ENCODE measurements around the gene TET1.
A peak's percentile ranks its signal among the peaks of the same experiment; 100 is the strongest.
"Not testable (repeated sequence)": the region's sequence is repeated elsewhere in the genome, so short reads cannot be mapped to it uniquely, and the experiment has no call there.

The TET1 gene

DNA sequence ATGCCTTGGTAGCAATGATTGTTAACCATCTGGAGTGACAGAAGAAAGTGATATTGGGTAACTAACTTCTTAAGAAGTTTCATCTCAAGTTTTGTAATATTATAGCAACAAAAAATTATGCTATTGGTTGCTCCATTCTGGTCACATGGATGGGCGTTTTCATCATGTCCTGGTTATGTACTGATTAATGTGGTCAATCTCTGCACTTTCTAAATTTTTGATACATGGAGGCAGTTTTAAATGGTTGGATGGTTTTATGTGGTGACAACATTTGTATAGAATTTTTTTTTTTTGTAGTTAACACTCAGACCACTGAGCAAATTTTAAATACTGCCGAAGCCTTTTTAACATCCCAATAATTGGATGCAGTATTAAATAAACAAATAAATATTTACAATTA lies 105.7 kb downstream of the TET1 start:
- peaks cover 2% of the 10 kb centered on the region for H3K27me3 Mint-ChIP-seq (ENCODE audit: low read depth)
- no peak overlapping the region for H3K4me3 Mint-ChIP-seq
- DNase-seq (ENCODE audit: low spot score): no peak
- no peak overlapping the region for H3K27ac Mint-ChIP-seq
- H3K9me3 Mint-ChIP-seq: no peaks in the 10 kb centered on the region
- H3K4me1 Mint-ChIP-seq (ENCODE audit: low read depth): no peaks in the 10 kb centered on the region
- peaks cover 3% of the 10 kb centered on the region for H3K36me3 Mint-ChIP-seq (ENCODE audit: low read depth)

DNA sequence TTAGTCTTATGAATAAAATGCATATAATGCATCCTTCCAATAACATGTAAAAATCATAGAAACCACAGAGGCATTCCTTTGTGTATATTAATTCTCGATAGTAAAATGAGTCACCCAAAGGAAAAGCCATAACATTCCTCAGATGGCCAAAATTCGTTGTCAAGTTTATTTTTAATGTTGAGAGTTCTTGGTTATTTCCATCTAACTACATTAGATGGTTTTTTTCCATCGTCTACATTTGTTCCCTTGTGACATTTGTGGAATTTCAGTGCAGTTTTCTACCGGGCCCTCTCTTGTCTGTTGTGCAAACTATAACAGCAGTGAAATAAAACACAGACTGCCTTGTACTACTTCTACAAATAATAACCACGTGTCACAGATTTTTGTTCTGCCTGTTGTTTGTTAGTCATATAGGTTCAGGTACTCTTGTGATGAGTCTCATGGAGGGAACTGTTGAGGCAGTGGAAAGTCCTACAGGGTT lies 106.2 kb downstream of the TET1 start:
- Mint-ChIP-seq H3K4me3 (no peak overlapping the region), H3K27me3 (ENCODE audit: low read depth) (peaks cover 2% of the 10 kb centered on the region), H3K36me3 (ENCODE audit: low read depth) (peaks cover 3% of the 10 kb centered on the region), H3K9me3 (no peaks in the 10 kb centered on the region), H3K4me1 (ENCODE audit: low read depth) (no peaks in the 10 kb centered on the region), H3K27ac (no peak overlapping the region)
- no peak for DNase-seq (ENCODE audit: low spot score)

DNA sequence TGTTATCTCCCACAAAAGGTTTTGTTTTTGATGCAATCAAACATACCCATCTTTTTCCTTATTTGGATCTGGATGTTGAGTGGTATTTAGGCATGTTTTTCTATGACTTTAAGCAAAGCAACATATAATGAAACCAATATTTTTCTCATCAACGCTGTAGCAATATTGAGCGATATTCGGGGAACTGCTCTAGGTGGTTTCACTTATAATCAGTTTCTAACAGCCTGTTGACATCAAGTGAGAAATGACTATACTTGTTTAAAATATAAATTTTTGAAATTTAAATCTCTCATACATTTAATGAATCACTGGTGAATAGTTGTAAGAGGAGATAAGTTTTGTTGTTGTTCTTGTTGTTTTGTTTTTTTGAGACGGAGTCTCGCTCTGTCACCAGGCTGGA lies 108.1 kb downstream of the TET1 start:
- Mint-ChIP-seq H3K9me3 (no peaks in the 10 kb centered on the region), H3K4me1 (ENCODE audit: low read depth) (no peaks in the 10 kb centered on the region), H3K4me3 (no peak overlapping the region), H3K36me3 (ENCODE audit: low read depth) (peaks cover 5% of the 10 kb centered on the region), H3K27ac (no peak overlapping the region), H3K27me3 (ENCODE audit: low read depth) (peaks cover 2% of the 10 kb centered on the region)
- DNase-seq (ENCODE audit: low spot score): no peak

DNA sequence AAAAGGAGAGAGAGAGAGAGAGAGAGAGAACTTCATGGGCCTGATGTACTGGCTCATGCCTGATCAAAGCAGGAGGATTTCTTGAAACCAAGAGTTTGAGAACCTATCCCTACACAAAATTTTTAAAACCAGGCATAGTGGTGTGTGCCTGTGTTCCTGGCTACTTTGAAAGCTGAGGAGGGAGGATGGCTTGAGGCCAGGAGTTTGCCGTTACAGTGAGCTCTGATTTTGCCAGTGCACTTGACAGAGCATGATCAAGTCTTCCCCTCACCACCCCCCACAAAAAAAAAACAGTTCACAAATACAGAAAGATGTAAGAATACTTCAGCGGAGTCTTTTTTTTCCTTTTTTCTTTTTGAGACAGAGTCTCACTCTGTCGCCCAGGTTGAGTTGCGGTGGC lies 108.8 kb downstream of the TET1 start:
- H3K4me1 Mint-ChIP-seq (ENCODE audit: low read depth): no peaks in the 10 kb centered on the region
- H3K27me3 Mint-ChIP-seq (ENCODE audit: low read depth): peaks cover under 1% of the 10 kb centered on the region
- DNase-seq (ENCODE audit: low spot score): no peak
- no peak overlapping the region for H3K4me3 Mint-ChIP-seq
- no peaks in the 10 kb centered on the region for H3K9me3 Mint-ChIP-seq
- no peak overlapping the region for H3K27ac Mint-ChIP-seq
- H3K36me3 Mint-ChIP-seq (ENCODE audit: low read depth): peaks cover 5% of the 10 kb centered on the region

DNA sequence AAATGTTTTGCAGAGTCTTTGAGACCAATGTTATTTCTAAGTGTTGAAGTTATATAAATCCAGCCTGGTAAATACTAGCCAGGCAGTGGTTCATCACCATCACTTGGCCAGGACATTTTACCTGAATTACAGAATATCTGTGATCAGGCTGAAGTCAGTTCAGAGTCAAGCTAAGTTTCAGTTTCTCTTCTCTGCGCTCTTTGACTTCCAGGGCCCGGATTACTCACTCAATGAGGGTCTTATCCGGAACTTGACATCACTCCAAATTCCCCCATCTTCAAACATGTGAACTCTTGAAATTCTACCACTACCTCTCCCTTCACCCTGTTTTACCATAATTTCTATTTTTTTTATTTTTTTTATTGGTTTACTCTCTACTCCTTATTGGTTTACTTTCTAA lies 124.3 kb downstream of the TET1 start:
- Mint-ChIP-seq H3K4me1 (ENCODE audit: low read depth) (no peaks in the 10 kb centered on the region), H3K9me3 (no peaks in the 10 kb centered on the region), H3K27ac (no peak overlapping the region), H3K4me3 (no peak overlapping the region), H3K36me3 (ENCODE audit: low read depth) (peaks cover 15% of the 10 kb centered on the region), H3K27me3 (ENCODE audit: low read depth) (no peaks in the 10 kb centered on the region)
- DNase-seq (ENCODE audit: low spot score): no peak

DNA sequence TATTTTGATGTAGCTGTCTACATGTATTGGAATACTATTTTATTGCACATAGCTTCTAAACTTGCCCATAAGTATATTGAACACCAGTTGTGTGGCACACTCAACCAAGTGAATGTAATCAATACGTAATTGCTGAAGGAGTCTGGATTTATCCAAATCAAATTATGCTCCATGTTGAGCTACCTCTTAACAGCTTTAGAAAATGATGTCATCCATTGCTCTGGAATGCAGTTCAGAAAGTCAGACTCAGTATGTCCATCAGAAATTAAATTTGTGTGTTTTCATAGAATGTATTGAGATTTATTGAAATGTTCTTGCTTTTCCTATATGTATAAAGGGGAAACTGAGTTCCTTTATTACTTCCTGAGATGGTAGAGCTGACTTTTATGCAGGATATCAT lies 135.9 kb downstream of the TET1 start:
- peaks cover 8% of the 10 kb centered on the region for H3K27me3 Mint-ChIP-seq (ENCODE audit: low read depth)
- H3K36me3 Mint-ChIP-seq (ENCODE audit: low read depth): peaks cover 4% of the 10 kb centered on the region
- no peak overlapping the region for H3K4me3 Mint-ChIP-seq
- no peaks in the 10 kb centered on the region for H3K9me3 Mint-ChIP-seq
- H3K4me1 Mint-ChIP-seq (ENCODE audit: low read depth): no peaks in the 10 kb centered on the region
- no peak overlapping the region for H3K27ac Mint-ChIP-seq
- DNase-seq (ENCODE audit: low spot score): no peak

DNA sequence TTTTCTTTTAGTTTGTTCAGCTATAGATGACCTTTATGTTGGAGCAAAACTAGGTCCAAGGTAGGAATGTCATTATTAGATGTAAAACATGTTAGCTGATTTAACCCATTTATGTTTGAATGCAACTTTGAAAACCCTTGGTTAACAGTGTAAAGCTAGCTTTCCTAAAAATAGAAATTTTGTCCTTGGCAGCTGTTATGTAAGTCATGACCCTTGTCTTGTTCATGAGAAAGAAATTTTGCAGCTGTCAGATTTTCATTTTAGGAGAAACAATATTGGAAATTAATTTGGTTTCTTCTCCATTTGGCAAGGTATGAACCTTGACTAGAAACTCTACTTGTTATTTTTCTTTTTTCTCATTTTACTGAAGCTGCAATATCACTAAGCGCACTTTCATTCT lies 137.0 kb downstream of the TET1 start:
- no peak for DNase-seq (ENCODE audit: low spot score)
- no peaks in the 10 kb centered on the region for H3K9me3 Mint-ChIP-seq
- no peak overlapping the region for H3K27ac Mint-ChIP-seq
- H3K4me3 Mint-ChIP-seq: no peak overlapping the region
- peaks cover 8% of the 10 kb centered on the region for H3K27me3 Mint-ChIP-seq (ENCODE audit: low read depth)
- H3K4me1 Mint-ChIP-seq (ENCODE audit: low read depth): no peaks in the 10 kb centered on the region
- no peaks in the 10 kb centered on the region for H3K36me3 Mint-ChIP-seq (ENCODE audit: low read depth)

DNA sequence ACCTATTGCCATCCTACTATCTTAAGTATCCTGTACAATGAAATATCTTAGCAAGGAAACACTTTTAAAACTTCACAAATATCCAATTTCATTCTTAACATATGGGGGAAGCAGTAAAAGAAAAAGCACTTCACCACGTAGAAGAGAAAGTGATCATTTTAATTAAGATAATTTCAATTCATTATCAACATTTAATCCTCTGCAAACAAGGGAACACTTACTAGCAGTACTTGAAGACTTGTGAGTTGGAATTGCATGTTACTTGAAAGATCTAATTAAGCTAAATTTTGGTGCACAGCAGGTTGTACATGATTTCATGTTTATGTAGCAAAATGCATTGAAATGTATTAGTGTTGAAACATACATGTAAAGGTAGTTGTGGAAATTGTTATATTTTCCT lies 140.1 kb downstream of the TET1 start:
- no peak for DNase-seq (ENCODE audit: low spot score)
- peaks cover 8% of the 10 kb centered on the region for H3K27me3 Mint-ChIP-seq (ENCODE audit: low read depth)
- H3K9me3 Mint-ChIP-seq: no peaks in the 10 kb centered on the region
- H3K27ac Mint-ChIP-seq: no peak overlapping the region
- no peak overlapping the region for H3K4me3 Mint-ChIP-seq
- no peaks in the 10 kb centered on the region for H3K36me3 Mint-ChIP-seq (ENCODE audit: low read depth)
- no peaks in the 10 kb centered on the region for H3K4me1 Mint-ChIP-seq (ENCODE audit: low read depth)

DNA sequence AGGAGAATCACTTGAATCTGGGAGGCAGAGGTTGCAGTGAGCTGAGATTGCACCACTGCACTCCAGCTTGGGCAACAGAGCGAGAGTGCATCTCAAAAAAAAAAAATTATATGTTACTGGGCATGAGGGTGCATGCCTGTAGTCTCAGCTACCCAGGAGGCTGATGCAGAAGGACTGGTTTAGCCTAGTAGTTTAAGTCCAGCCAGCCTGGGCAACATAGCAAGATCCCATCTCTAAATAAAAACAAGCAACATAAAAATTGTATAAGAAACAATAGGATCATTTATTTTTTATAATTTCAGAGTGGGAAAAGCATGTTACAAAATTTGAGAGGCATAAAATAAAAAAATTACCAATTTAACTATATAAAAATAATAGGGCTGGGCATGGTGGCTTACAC lies 145.4 kb downstream of the TET1 start:
- no peak overlapping the region for H3K4me3 Mint-ChIP-seq
- H3K9me3 Mint-ChIP-seq: no peaks in the 10 kb centered on the region
- H3K4me1 Mint-ChIP-seq (ENCODE audit: low read depth): no peaks in the 10 kb centered on the region
- H3K27me3 Mint-ChIP-seq (ENCODE audit: low read depth): no peaks in the 10 kb centered on the region
- no peaks in the 10 kb centered on the region for H3K36me3 Mint-ChIP-seq (ENCODE audit: low read depth)
- no peak for DNase-seq (ENCODE audit: low spot score)
- H3K27ac Mint-ChIP-seq: no peak overlapping the region

DNA sequence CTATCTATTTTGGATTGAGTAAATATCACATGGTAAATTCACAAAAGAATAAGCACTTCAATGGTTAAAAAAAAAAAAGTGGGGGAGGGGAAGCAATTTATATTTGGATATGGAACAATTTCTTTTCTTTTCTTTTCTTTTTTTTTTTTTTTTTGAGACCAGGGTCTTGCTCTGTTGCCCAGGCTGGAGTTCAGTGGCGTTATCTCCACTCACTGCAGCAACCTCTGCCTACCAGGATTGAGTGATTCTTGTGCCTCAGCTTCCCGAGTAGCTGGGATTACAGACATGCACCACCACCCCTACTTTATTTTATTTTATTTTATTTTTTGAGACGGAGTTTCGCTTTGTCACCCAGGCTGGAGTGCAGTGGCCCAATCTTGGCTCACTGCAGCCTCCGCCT lies 148.8 kb downstream of the TET1 start:
- not testable (repeated sequence) for H3K36me3 Mint-ChIP-seq (ENCODE audit: low read depth); H3K4me3 Mint-ChIP-seq; DNase-seq (ENCODE audit: low spot score); H3K4me1 Mint-ChIP-seq (ENCODE audit: low read depth); H3K9me3 Mint-ChIP-seq; H3K27me3 Mint-ChIP-seq (ENCODE audit: low read depth); H3K27ac Mint-ChIP-seq

DNA sequence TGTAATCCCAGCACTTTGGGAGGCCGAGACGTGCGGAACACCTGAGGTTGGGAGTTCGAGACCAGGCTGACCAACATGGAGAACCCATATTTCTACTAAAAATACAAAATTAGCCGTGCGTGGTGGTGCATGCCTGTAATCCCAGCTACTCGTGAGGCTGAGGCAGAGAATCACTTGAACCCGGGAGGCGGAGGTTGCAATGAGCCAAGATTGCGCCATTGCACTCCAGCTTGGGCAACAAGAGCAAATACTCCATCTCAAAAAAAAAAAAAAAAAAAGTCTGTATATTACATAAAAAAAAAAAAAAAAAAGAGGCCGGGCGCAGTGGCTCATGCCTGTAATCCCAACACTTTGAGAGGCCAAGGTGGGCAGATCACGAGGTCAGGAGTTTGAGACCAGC lies 152.9 kb downstream of the TET1 start:
- not testable (repeated sequence) for H3K27ac Mint-ChIP-seq, H3K4me3 Mint-ChIP-seq

DNA sequence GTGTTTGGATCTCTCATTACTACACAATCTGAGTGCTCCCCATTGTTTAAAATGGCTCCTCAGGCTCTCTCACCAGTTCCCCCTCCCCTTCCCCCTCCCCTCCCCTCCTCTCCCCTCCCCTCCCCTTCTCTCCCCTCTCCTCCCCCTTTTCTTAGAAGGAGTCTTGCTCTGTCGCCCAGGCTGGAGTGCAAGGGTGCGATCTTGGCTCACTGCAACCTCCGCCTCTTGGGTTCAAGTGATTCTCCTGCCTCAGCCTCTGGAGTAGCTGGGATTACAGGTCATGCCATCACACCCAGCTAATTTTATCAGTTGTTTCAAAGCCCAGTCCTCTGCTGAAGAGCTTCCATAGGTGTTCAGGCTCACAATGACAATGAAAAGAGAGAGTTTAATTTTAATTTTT lies 157.3 kb downstream of the TET1 start:
- peaks cover 9% of the 10 kb centered on the region for H3K36me3 Mint-ChIP-seq (ENCODE audit: low read depth)
- H3K4me1 Mint-ChIP-seq (ENCODE audit: low read depth): peaks cover 5% of the 10 kb centered on the region
- no peaks in the 10 kb centered on the region for H3K9me3 Mint-ChIP-seq
- H3K27me3 Mint-ChIP-seq (ENCODE audit: low read depth): no peaks in the 10 kb centered on the region
- no peak overlapping the region for H3K4me3 Mint-ChIP-seq
- H3K27ac Mint-ChIP-seq: no peak overlapping the region
- no peak for DNase-seq (ENCODE audit: low spot score)

More for the DNA sequence above, 152.9 kb downstream of the TET1 start:
- H3K36me3 Mint-ChIP-seq (ENCODE audit: low read depth); H3K27me3 Mint-ChIP-seq (ENCODE audit: low read depth); H3K9me3 Mint-ChIP-seq; DNase-seq (ENCODE audit: low spot score); H3K4me1 Mint-ChIP-seq (ENCODE audit: low read depth): not testable (repeated sequence)

DNA sequence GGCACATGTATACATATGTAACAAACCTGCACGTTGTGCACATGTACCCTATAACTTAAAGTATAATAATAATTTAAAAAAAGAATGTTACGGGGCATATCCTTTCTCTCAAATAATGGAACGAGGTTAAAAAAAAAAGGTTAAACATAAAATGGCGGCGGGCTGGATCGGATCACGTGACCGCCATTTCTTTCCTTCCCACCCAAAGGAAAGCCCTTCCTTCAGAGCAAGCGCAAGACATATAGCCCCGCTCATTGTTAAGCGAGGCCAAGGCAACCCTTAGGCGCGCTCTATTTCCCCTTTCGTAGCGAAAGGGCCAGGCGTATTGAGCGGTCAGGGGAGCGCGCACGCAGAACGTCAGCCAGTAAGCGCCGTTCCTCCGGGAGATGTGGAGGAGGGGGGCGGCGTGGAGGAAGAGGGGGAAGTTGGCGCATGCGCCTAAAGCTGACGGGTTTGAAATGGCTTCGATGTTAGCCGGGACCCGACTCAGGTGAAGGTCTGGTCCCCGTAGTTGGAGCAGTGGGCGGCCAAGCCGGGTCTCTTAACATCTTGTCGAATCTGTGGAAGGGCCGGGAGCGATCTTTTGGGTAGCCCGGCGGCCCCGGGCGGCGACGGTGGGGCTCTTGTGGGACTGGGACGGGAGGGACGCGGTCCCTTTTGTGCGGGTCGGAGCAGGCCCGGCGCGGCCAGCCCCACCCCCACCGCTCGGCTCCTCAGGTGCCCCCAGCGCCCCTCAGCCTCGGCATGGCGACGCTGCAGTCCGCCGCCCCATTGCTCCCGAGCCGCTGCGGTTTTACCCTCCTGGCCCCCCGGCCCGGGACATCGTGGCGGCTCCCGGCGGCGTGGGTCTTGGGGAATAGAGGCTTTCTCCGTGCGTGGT lies 160.9 kb downstream of the TET1 start, which contains the start of gene CCAR1:
Gene CCAR1 (plus strand): TSS at position 447 of the 880 bp plus-strand sequence. CDS start 1,266 bp downstream, outside the sequence.
- Mint-ChIP-seq H3K27ac (peak within 1 kb of the TSS; percentile 100), H3K4me3 (peak within 1 kb of the TSS; percentile 87), H3K4me1 (ENCODE audit: low read depth) (peaks cover 12% of the 10 kb centered on the region), H3K36me3 (ENCODE audit: low read depth) (peaks cover 21% of the 10 kb centered on the region), H3K9me3 (no peaks in the 10 kb centered on the region), H3K27me3 (ENCODE audit: low read depth) (no peaks in the 10 kb centered on the region)
- peak; percentile 96 for DNase-seq (ENCODE audit: low spot score)

DNA sequence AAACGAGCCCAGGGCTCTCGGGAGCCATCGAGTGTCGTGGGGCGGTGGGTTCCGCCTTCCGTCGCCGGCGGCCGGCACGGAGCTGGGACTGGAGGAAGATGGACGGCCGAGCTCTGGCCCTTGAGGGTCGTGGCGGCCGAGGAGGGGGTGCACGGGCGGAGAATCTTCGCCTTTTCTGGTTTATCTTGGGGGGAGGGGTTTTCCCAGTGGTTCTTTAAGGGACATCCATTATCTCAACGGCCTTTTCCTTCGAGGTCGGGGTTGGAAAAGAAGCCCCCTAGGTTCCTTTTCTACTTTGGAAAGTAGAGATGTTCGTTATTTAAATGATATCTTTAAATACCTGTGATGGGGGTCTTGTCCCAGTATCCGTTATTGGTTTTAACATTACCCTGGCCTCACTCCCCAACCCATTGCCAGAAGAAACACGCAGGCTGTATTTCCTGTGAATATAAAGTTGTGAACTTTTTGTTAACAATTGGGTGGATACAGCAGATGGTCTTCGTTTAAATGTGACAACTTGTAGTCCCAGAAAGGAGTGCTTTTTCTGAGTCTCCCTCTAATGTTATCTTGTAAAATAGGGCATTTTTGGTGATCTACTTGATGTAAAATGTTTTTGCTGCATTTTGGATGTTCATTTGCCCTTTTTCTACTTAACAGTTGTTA lies 161.7 kb downstream of the TET1 start:
- peaks cover 26% of the 10 kb centered on the region for H3K36me3 Mint-ChIP-seq (ENCODE audit: low read depth)
- H3K27me3 Mint-ChIP-seq (ENCODE audit: low read depth): no peaks in the 10 kb centered on the region
- DNase-seq (ENCODE audit: low spot score): no peak
- peak overlapping the region; percentile 82 for H3K27ac Mint-ChIP-seq
- peaks cover 12% of the 10 kb centered on the region for H3K4me1 Mint-ChIP-seq (ENCODE audit: low read depth)
- no peaks in the 10 kb centered on the region for H3K9me3 Mint-ChIP-seq
- H3K4me3 Mint-ChIP-seq: peak overlapping the region; percentile 87
